Panc1 (cell line): ENCODE results near the gene EIPR1. TPM values are rescaled to one million over a fixed set of nuclear protein-coding genes. Genes with fewer than 3 reads are reported as not detected.

Experiments
- ATAC-seq: fragments of 200-7000 bp; cut with Tn5 transposase; 2 replicates; pipeline ENCODE4 v1.9.1; 2020; ENCODE audit warnings: mild to moderate bottlenecking, moderate library complexity
- BruUV-seq: library from RNA; stranded (reverse); fragments of 400-500 nt; replicated peaks from 2 replicates; lab custom pipeline; 2021; lab: Mats Ljungman, UMichigan
- CTCF ChIA-PET: fragments of 300-600 bp; sonication (Branson Sonifier 250); formaldehyde crosslinking; loops from one replicate; lab custom pipeline; 2022; ENCODE audit warnings: antibody characterized with exemption; lab: Charles Lee
- POLR2A ChIA-PET: fragments of 300-600 bp; sonication (Branson Sonifier 250); formaldehyde crosslinking; loops from one replicate; lab custom pipeline; 2022; ENCODE audit warnings: antibody characterized with exemption; lab: Charles Lee
- DNase-seq: peaks from one replicate; pipeline ENCODE4 v3.0.0-alpha.2; 2010; ENCODE audit warnings: low read depth, low spot score
- H3K27ac ChIP-seq: 2 replicates; pipeline ENCODE4 v1.5.1; 2011; ENCODE audit warnings: mild to moderate bottlenecking, low read length, inconsistent platforms
- H3K27me3 ChIP-seq: fragments of 200-500 bp; sonication (Bioruptor generic); 2 replicates; pipeline ENCODE4 v1.6.0; 2014; ENCODE audit warnings: low read length, inconsistent platforms; ENCODE audit not compliant: control insufficient read depth, insufficient read depth
- H3K36me3 ChIP-seq: fragments of 200-500 bp; sonication (Bioruptor generic); 2 replicates; pipeline ENCODE4 v1.5.1; 2014; ENCODE audit warnings: inconsistent platforms, mild to moderate bottlenecking, low read length, moderate library complexity; ENCODE audit not compliant: control insufficient read depth, insufficient read depth
- H3K4me1 ChIP-seq: 2 replicates; pipeline ENCODE4 v1.5.1; 2011; ENCODE audit warnings: inconsistent platforms, mild to moderate bottlenecking, low read length, moderate library complexity; ENCODE audit not compliant: control insufficient read depth, insufficient read depth
- H3K4me3 ChIP-seq, 2 experiments: 2 replicates each; pipeline ENCODE4 v1.5.1; 2011 to 2012; ENCODE audit warnings: low read depth in 2 of 2, low read length in 2 of 2, mild to moderate bottlenecking in 2 of 2, inconsistent platforms in 1 of 2, moderate library complexity in 1 of 2
- H3K9me3 ChIP-seq: fragments of 200-500 bp; sonication (Bioruptor generic); 2 replicates; pipeline ENCODE4 v1.5.1; 2014; ENCODE audit warnings: low read depth, mild to moderate bottlenecking, inconsistent platforms, low read length, moderate library complexity; ENCODE audit not compliant: control insufficient read depth, insufficient read depth
- CTCF ChIP-seq: fragments of 450-650 bp; IDR thresholded peaks from 2 replicates; pipeline ENCODE4 v1.5.1; 2017; ENCODE audit warnings: mild to moderate bottlenecking
- POLR2AphosphoS5 ChIP-seq: IDR thresholded peaks from 2 replicates; pipeline ENCODE4 v1.6.1; 2012; ENCODE audit warnings: mild to moderate bottlenecking, low read depth, low read length, moderate library complexity
- REST ChIP-seq, 2 experiments: IDR thresholded peaks; 2 replicates each; pipeline ENCODE4 v1.6.1; 2011 to 2012; ENCODE audit warnings: low read depth in 2 of 2, control low read depth in 1 of 2, low read length in 1 of 2, mild to moderate bottlenecking in 1 of 2, moderate library complexity in 1 of 2; ENCODE audit not compliant: insufficient read depth in 1 of 2
- SIN3A ChIP-seq: IDR thresholded peaks from 2 replicates; pipeline ENCODE4 v1.6.1; 2012; ENCODE audit warnings: low read depth, mild to moderate bottlenecking, low read length, moderate library complexity, borderline replicate concordance; ENCODE audit not compliant: insufficient read depth
- TCF7L2 ChIP-seq: IDR thresholded peaks from 2 replicates; pipeline ENCODE4 v1.6.1; 2011; ENCODE audit warnings: mild to moderate bottlenecking, low read depth, low read length, inconsistent platforms
- in situ Hi-C: cut with HindIII; loops from 2 replicates; pipeline ENCODE4 v1.10.0; 2016; ENCODE audit warnings: low sequenced_read_pairs, low pct_unique_long_range_greater_than_20kb
- intact Hi-C: fragments of 100-400 bp; cut with micrococcal nuclease; formaldehyde crosslinking; loops from one replicate; pipeline ENCODE4 v1.10.0; 2022; ENCODE audit not compliant: unreplicated experiment
- total RNA-seq: library from RNA; stranded (reverse); gene quantifications from one replicate; pipeline ENCODE4 v1.2.1, GENCODE V29; 2021; ENCODE audit not compliant: unreplicated experiment

EIPR1 gene
- total RNA-seq, 1 experiment from 2014 or later = 26.7 TPM

GRCh38 chr2:3262437-3263388 lies 114.9 kb downstream of the EIPR1 start:
- in situ Hi-C loops (no loop called here), intact Hi-C loops (no loop called here)
- TF ChIP-seq REST (IDR thresholded peaks at IDR 0.05; ENCODE audit: insufficient read depth in 1 of 2, low read depth in 2 of 2, low read length in 1 of 2) (no peak), TCF7L2 (no peak)
- Histone ChIP-seq H3K27ac (no peak overlapping the region), H3K36me3 (no peaks in the 10 kb centered on the region), H3K4me1 (no peaks in the 10 kb centered on the region), H3K27me3 (no peaks in the 10 kb centered on the region), H3K9me3 (no peaks in the 10 kb centered on the region), H3K4me3 (no peak overlapping the region)
- no TSS peak for BruUV-seq
- ATAC-seq (no peak), DNase-seq (no peak)
- ChIA-PET POLR2A (interaction anchor here (0.6 kb wide), 1 partner anchor 24 kb away, joined by 3 read pairs; no protein-coding TSS in a partner anchor), CTCF (no interaction called here)

GRCh38 chr2:3261511-3261910 lies 116.1 kb downstream of the EIPR1 start:
- Histone ChIP-seq H3K9me3 (no peaks in the 10 kb centered on the region), H3K27me3 (no peaks in the 10 kb centered on the region), H3K36me3 (no peaks in the 10 kb centered on the region), H3K4me1 (no peaks in the 10 kb centered on the region), H3K4me3 (no peak overlapping the region), H3K27ac (no peak overlapping the region)
- ATAC-seq (no peak), DNase-seq (no peak)
- CTCF ChIA-PET = no interaction called here
- in situ Hi-C loops (no loop called here), intact Hi-C loops (no loop called here)
- POLR2A ChIA-PET = no interaction called here
- BruUV-seq = no TSS peak
- TF ChIP-seq TCF7L2 = no peak
- no peak for TF ChIP-seq POLR2AphosphoS5
- no peak for TF ChIP-seq REST (IDR thresholded peaks at IDR 0.05; ENCODE audit: insufficient read depth in 1 of 2, low read depth in 2 of 2, low read length in 1 of 2)
- no peak for TF ChIP-seq SIN3A
- no peak for TF ChIP-seq CTCF
